ENCODE data around the gene LRIT2. TPM values are rescaled to one million over a fixed set of nuclear protein-coding genes. Genes with fewer than 3 reads are reported as not detected.

Gene LRIT2
- total and polyA plus RNA-seq, 9 of the 15 experiments (the other 6 are each of a cell fraction or from before 2014, with no cell fraction given), result not detected

DNA sequence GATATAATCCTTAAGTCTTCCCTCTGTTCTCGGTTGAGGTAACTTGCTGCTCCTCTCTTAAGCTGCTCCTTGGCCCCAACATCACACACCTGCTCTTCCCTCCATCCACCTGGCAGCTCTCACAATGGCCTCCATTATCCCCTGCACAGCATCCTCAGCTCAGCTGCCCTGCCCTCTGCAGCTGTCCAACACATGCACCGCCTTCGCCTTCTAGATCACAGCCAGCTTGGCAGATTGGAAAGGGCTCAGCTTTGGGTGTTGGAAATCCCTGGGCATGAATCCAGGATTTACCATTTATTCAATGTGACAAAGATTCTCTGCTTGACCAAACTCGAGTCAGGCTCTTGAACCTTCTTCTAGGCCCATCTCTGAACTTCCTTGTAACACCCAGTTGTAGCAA is 40.1 kb upstream of the LRIT2 start (continued):
- TF ChIP-seq, protein P1, sequence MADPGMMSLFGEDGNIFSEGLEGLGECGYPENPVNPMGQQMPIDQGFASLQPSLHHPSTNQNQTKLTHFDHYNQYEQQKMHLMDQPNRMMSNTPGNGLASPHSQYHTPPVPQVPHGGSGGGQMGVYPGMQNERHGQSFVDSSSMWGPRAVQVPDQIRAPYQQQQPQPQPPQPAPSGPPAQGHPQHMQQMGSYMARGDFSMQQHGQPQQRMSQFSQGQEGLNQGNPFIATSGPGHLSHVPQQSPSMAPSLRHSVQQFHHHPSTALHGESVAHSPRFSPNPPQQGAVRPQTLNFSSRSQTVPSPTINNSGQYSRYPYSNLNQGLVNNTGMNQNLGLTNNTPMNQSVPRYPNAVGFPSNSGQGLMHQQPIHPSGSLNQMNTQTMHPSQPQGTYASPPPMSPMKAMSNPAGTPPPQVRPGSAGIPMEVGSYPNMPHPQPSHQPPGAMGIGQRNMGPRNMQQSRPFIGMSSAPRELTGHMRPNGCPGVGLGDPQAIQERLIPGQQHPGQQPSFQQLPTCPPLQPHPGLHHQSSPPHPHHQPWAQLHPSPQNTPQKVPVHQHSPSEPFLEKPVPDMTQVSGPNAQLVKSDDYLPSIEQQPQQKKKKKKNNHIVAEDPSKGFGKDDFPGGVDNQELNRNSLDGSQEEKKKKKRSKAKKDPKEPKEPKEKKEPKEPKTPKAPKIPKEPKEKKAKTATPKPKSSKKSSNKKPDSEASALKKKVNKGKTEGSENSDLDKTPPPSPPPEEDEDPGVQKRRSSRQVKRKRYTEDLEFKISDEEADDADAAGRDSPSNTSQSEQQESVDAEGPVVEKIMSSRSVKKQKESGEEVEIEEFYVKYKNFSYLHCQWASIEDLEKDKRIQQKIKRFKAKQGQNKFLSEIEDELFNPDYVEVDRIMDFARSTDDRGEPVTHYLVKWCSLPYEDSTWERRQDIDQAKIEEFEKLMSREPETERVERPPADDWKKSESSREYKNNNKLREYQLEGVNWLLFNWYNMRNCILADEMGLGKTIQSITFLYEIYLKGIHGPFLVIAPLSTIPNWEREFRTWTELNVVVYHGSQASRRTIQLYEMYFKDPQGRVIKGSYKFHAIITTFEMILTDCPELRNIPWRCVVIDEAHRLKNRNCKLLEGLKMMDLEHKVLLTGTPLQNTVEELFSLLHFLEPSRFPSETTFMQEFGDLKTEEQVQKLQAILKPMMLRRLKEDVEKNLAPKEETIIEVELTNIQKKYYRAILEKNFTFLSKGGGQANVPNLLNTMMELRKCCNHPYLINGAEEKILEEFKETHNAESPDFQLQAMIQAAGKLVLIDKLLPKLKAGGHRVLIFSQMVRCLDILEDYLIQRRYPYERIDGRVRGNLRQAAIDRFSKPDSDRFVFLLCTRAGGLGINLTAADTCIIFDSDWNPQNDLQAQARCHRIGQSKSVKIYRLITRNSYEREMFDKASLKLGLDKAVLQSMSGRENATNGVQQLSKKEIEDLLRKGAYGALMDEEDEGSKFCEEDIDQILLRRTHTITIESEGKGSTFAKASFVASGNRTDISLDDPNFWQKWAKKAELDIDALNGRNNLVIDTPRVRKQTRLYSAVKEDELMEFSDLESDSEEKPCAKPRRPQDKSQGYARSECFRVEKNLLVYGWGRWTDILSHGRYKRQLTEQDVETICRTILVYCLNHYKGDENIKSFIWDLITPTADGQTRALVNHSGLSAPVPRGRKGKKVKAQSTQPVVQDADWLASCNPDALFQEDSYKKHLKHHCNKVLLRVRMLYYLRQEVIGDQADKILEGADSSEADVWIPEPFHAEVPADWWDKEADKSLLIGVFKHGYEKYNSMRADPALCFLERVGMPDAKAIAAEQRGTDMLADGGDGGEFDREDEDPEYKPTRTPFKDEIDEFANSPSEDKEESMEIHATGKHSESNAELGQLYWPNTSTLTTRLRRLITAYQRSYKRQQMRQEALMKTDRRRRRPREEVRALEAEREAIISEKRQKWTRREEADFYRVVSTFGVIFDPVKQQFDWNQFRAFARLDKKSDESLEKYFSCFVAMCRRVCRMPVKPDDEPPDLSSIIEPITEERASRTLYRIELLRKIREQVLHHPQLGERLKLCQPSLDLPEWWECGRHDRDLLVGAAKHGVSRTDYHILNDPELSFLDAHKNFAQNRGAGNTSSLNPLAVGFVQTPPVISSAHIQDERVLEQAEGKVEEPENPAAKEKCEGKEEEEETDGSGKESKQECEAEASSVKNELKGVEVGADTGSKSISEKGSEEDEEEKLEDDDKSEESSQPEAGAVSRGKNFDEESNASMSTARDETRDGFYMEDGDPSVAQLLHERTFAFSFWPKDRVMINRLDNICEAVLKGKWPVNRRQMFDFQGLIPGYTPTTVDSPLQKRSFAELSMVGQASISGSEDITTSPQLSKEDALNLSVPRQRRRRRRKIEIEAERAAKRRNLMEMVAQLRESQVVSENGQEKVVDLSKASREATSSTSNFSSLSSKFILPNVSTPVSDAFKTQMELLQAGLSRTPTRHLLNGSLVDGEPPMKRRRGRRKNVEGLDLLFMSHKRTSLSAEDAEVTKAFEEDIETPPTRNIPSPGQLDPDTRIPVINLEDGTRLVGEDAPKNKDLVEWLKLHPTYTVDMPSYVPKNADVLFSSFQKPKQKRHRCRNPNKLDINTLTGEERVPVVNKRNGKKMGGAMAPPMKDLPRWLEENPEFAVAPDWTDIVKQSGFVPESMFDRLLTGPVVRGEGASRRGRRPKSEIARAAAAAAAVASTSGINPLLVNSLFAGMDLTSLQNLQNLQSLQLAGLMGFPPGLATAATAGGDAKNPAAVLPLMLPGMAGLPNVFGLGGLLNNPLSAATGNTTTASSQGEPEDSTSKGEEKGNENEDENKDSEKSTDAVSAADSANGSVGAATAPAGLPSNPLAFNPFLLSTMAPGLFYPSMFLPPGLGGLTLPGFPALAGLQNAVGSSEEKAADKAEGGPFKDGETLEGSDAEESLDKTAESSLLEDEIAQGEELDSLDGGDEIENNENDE (IDR thresholded peaks at IDR 0.05; ENCODE audit: low read depth, low read length), result no peak
- TF ChIP-seq, protein P2, sequence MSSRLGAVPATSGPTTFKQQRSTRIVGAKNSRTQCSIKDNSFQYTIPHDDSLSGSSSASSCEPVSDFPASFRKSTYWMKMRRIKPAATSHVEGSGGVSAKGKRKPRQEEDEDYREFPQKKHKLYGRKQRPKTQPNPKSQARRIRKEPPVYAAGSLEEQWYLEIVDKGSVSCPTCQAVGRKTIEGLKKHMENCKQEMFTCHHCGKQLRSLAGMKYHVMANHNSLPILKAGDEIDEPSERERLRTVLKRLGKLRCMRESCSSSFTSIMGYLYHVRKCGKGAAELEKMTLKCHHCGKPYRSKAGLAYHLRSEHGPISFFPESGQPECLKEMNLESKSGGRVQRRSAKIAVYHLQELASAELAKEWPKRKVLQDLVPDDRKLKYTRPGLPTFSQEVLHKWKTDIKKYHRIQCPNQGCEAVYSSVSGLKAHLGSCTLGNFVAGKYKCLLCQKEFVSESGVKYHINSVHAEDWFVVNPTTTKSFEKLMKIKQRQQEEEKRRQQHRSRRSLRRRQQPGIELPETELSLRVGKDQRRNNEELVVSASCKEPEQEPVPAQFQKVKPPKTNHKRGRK (tag; IDR thresholded peaks at IDR 0.05), result no peak
- TF ChIP-seq ZNF282 (CRISPR knock-in tag; IDR thresholded peaks at IDR 0.05) (no peak), SMARCB1 (IDR thresholded peaks at IDR 0.05; ENCODE audit: insufficient read length, low read depth) (no peak), NFIX (CRISPR knock-in tag; IDR thresholded peaks at IDR 0.05; ENCODE audit: low read depth) (no peak), TAF15 (IDR thresholded peaks at IDR 0.05; ENCODE audit: low read depth, low read length) (no peak), SAP30 (IDR thresholded peaks at IDR 0.05; ENCODE audit: borderline replicate concordance, insufficient read depth, low read depth, low read length, poor library complexity, severe bottlenecking) (no peak), SMARCA4 (IDR thresholded peaks at IDR 0.05) (no peak), ZNF507 (tag; conservative IDR thresholded peaks at IDR 0.05) (no peak), HNRNPL (IDR thresholded peaks at IDR 0.05; ENCODE audit: low read depth, low read length) (no peak), ZFP30 (CRISPR knock-in tag; IDR thresholded peaks at IDR 0.05; ENCODE audit: borderline replicate concordance) (no peak), SIRT6 (IDR thresholded peaks at IDR 0.05; ENCODE audit: low read depth, low read length) (no peak)

Measured in K562 (cell line).